Fibroblast of villous mesenchyme (primary cell): ENCODE measurements around the gene IGLL1. TPM values are rescaled to one million over a fixed set of nuclear protein-coding genes. Genes with fewer than 3 reads are reported as not detected.
"Not testable (repeated sequence)": the region's sequence is repeated elsewhere in the genome, so short reads cannot be mapped to it uniquely, and the experiment has no call there.

Experiments
- DNase-seq: peaks from one replicate; pipeline ENCODE4 v3.0.0-alpha.2; 2010; ENCODE audit warnings: low read depth
- H3K4me3 ChIP-seq: 2 replicates; pipeline ENCODE4 v1.5.1; 2011; ENCODE audit warnings: low read depth, mild to moderate bottlenecking, low read length
- CTCF ChIP-seq: IDR thresholded peaks from 2 replicates; pipeline ENCODE4 v1.5.1; 2012; ENCODE audit warnings: low read depth, mild to moderate bottlenecking, low read length; ENCODE audit not compliant: insufficient read depth
- total RNA-seq: library from RNA; depleted of rRNA; stranded (reverse); fragments of >200 nt; gene quantifications from 2 replicates; pipeline ENCODE4 v1.2.3, GENCODE V29; 2012

The IGLL1 gene
- total RNA-seq, 1 donor: not detected

- no peak for DNase-seq
- TF ChIP-seq CTCF: no peak
- H3K4me3 ChIP-seq: no peak overlapping the region
Measured at GRCh38 chr22:23536821-23537345, 43.2 kb downstream of the IGLL1 start.

GRCh38 chr22:23535790-23536661 lies 44.1 kb downstream of the IGLL1 start:
- H3K4me3 ChIP-seq, DNase-seq: not testable (repeated sequence)

- no peak overlapping the region for H3K4me3 ChIP-seq
- no peak for DNase-seq
- no peak for TF ChIP-seq CTCF
Measured at GRCh38 chr22:23534851-23535717, 45.0 kb downstream of the IGLL1 start.

- H3K4me3 ChIP-seq: no peak overlapping the region
- no peak for DNase-seq
- TF ChIP-seq CTCF: no peak
Measured at GRCh38 chr22:23534201-23534850, 45.8 kb downstream of the IGLL1 start.

- no peak overlapping the region for H3K4me3 ChIP-seq
- no peak for TF ChIP-seq CTCF
- no peak for DNase-seq
Measured at GRCh38 chr22:23533771-23534191, 46.3 kb downstream of the IGLL1 start.

GRCh38 chr22:23533328-23533762 lies 46.7 kb downstream of the IGLL1 start:
- no peak overlapping the region for H3K4me3 ChIP-seq
- TF ChIP-seq CTCF: peak; percentile 51
- DNase-seq: peak; percentile 21

GRCh38 chr22:23532731-23533130 lies 47.4 kb downstream of the IGLL1 start:
- DNase-seq: no peak
- no peak overlapping the region for H3K4me3 ChIP-seq
- no peak for TF ChIP-seq CTCF
